ENCODE results near the gene SCAI. TPM values are rescaled to one million over a fixed set of nuclear protein-coding genes. Genes with fewer than 3 reads are reported as not detected.
A peak's percentile ranks its signal among the peaks of the same experiment; 100 is the strongest.
"Not testable (repeated sequence)": the region's sequence is repeated elsewhere in the genome, so short reads cannot be mapped to it uniquely, and the experiment has no call there.

Gene SCAI
- total RNA-seq, 1 experiment from 2014 or later, result 14.2 TPM

- Histone ChIP-seq H3K36me3 (no peaks in the 10 kb centered on the region), H3K27me3 (no peaks in the 10 kb centered on the region), H3K9me3 (replicated peaks) (no peaks in the 10 kb centered on the region), H3K4me1 (peaks cover 9% of the 10 kb centered on the region), H3K4me3 (no peak overlapping the region), H3K27ac (peak overlapping the region; percentile 10; the same call in 1 of the 2 replicates)
- DNase-seq, result no peak
These were observed 39.4 kb downstream of the SCAI start for GRCh38 chr9:125103770-125104460.

- Histone ChIP-seq H3K36me3 (no peaks in the 10 kb centered on the region), H3K27ac (no peak overlapping the region), H3K27me3 (no peaks in the 10 kb centered on the region), H3K9me3 (replicated peaks) (no peaks in the 10 kb centered on the region), H3K4me1 (peaks cover 9% of the 10 kb centered on the region), H3K4me3 (no peak overlapping the region)
- DNase-seq, result no peak
These were observed 40.3 kb downstream of the SCAI start for GRCh38 chr9:125103021-125103420.

- no peaks in the 10 kb centered on the region for H3K9me3 ChIP-seq (replicated peaks)
- H3K4me3 ChIP-seq, result no peak overlapping the region
- no peak overlapping the region for H3K27ac ChIP-seq
- no peak for DNase-seq
- H3K27me3 ChIP-seq, result no peaks in the 10 kb centered on the region
- no peaks in the 10 kb centered on the region for H3K36me3 ChIP-seq
- H3K4me1 ChIP-seq, result peaks cover 9% of the 10 kb centered on the region
These were observed 42.5 kb downstream of the SCAI start for GRCh38 chr9:125100822-125101221.

- H3K4me1 ChIP-seq, result peaks cover 12% of the 10 kb centered on the region
- H3K9me3 ChIP-seq (replicated peaks), result no peaks in the 10 kb centered on the region; the same call in 1 of the 2 replicates
- H3K27ac ChIP-seq, result no peak overlapping the region
- no peaks in the 10 kb centered on the region for H3K36me3 ChIP-seq
- DNase-seq, result no peak
- H3K27me3 ChIP-seq, result no peaks in the 10 kb centered on the region
- no peak overlapping the region for H3K4me3 ChIP-seq
These were observed 43.5 kb downstream of the SCAI start for GRCh38 chr9:125099816-125100215.

GRCh38 chr9:125095821-125096443 lies 47.4 kb downstream of the SCAI start:
- Histone ChIP-seq H3K36me3 (no peaks in the 10 kb centered on the region), H3K4me3 (no peak overlapping the region), H3K27ac (no peak overlapping the region), H3K4me1 (peaks cover 8% of the 10 kb centered on the region; the same call in 1 of the 2 replicates), H3K27me3 (no peaks in the 10 kb centered on the region), H3K9me3 (replicated peaks) (no peaks in the 10 kb centered on the region; the same call in 1 of the 2 replicates)
- no peak for DNase-seq

- H3K27me3 ChIP-seq, result no peaks in the 10 kb centered on the region
- DNase-seq, result no peak
These were observed 52.2 kb downstream of the SCAI start for GRCh38 chr9:125091121-125091520.

GRCh38 chr9:125089331-125089730 lies 54.0 kb downstream of the SCAI start:
- no peak for DNase-seq
- H3K4me3 ChIP-seq, result no peak overlapping the region
- H3K36me3 ChIP-seq, result no peaks in the 10 kb centered on the region
- no peaks in the 10 kb centered on the region for H3K27me3 ChIP-seq
- no peaks in the 10 kb centered on the region for H3K9me3 ChIP-seq (replicated peaks)
- H3K27ac ChIP-seq, result no peak overlapping the region
- no peaks in the 10 kb centered on the region for H3K4me1 ChIP-seq

More at GRCh38 chr9:125091121-125091520, 52.2 kb downstream of the SCAI start:
- Histone ChIP-seq H3K4me1 (0 out of 2 replicates have a peak, but pooled peaks cover 2% of the 10 kb centered on the region), H3K9me3 (replicated peaks) (no peaks in the 10 kb centered on the region; the same call in 1 of the 2 replicates), H3K4me3 (no peak overlapping the region), H3K27ac (no peak overlapping the region), H3K36me3 (no peaks in the 10 kb centered on the region)

GRCh38 chr9:125088752-125089151 lies 54.6 kb downstream of the SCAI start:
- Histone ChIP-seq H3K9me3 (replicated peaks) (no peaks in the 10 kb centered on the region), H3K4me1 (no peaks in the 10 kb centered on the region), H3K27ac (no peak overlapping the region), H3K27me3 (no peaks in the 10 kb centered on the region), H3K4me3 (no peak overlapping the region), H3K36me3 (no peaks in the 10 kb centered on the region)
- DNase-seq, result no peak

GRCh38 chr9:125085703-125086477 lies 57.4 kb downstream of the SCAI start:
- Histone ChIP-seq H3K4me1 (no peaks in the 10 kb centered on the region), H3K27me3 (no peaks in the 10 kb centered on the region), H3K27ac (no peak overlapping the region), H3K4me3 (no peak overlapping the region), H3K9me3 (replicated peaks) (peaks cover 9% of the 10 kb centered on the region; the same call in 1 of the 2 replicates), H3K36me3 (no peaks in the 10 kb centered on the region; the same call in 1 of the 2 replicates)
- no peak for DNase-seq

GRCh38 chr9:125082197-125082596 lies 61.1 kb downstream of the SCAI start:
- not testable (repeated sequence) for H3K27me3 ChIP-seq; H3K27ac ChIP-seq; H3K9me3 ChIP-seq (replicated peaks); H3K4me1 ChIP-seq; DNase-seq; H3K4me3 ChIP-seq; H3K36me3 ChIP-seq

- not testable (repeated sequence) for DNase-seq; H3K9me3 ChIP-seq (replicated peaks); H3K36me3 ChIP-seq; H3K4me1 ChIP-seq; H3K4me3 ChIP-seq; H3K27ac ChIP-seq; H3K27me3 ChIP-seq
These were observed 62.5 kb downstream of the SCAI start for GRCh38 chr9:125080797-125081196.

- Histone ChIP-seq H3K36me3 (no peaks in the 10 kb centered on the region; the same call in 1 of the 2 replicates), H3K9me3 (replicated peaks) (peaks cover 9% of the 10 kb centered on the region; the same call in 1 of the 2 replicates), H3K27me3 (no peaks in the 10 kb centered on the region), H3K27ac (no peak overlapping the region), H3K4me3 (no peak overlapping the region), H3K4me1 (no peaks in the 10 kb centered on the region)
- no peak for DNase-seq
These were observed 63.4 kb downstream of the SCAI start for GRCh38 chr9:125079931-125080330.

- DNase-seq, result no peak
- H3K27ac ChIP-seq, result no peak overlapping the region
- H3K4me1 ChIP-seq, result no peaks in the 10 kb centered on the region
- H3K4me3 ChIP-seq, result no peak overlapping the region
- H3K36me3 ChIP-seq, result no peaks in the 10 kb centered on the region; the same call in 1 of the 2 replicates
- H3K9me3 ChIP-seq (replicated peaks), result 0 out of 2 replicates have a peak, but pooled peaks cover under 1% of the 10 kb centered on the region
- H3K27me3 ChIP-seq, result no peaks in the 10 kb centered on the region
These were observed 67.3 kb downstream of the SCAI start for GRCh38 chr9:125075997-125076396.

- DNase-seq, result no peak
- H3K9me3 ChIP-seq (replicated peaks), result no peaks in the 10 kb centered on the region
- H3K27ac ChIP-seq, result no peak overlapping the region
- H3K36me3 ChIP-seq, result no peaks in the 10 kb centered on the region
- no peak overlapping the region for H3K4me3 ChIP-seq
- H3K27me3 ChIP-seq, result no peaks in the 10 kb centered on the region
- H3K4me1 ChIP-seq, result no peaks in the 10 kb centered on the region
These were observed 68.4 kb downstream of the SCAI start for GRCh38 chr9:125074976-125075375.

Measured in SJCRH30 (cell line).